ENCODE data around the gene DDRGK1.
"Not testable (repeated sequence)": the region's sequence is repeated elsewhere in the genome, so short reads cannot be mapped to it uniquely, and the experiment has no call there.

The DDRGK1 gene

GRCh38 chr20:3165473-3166337 lies 38.8 kb downstream of the DDRGK1 start:
- DNase-seq (ENCODE audit: low read depth, low spot score), result no peak

GRCh38 chr20:3164763-3165410 lies 39.6 kb downstream of the DDRGK1 start:
- DNase-seq (ENCODE audit: low read depth, low spot score), result no peak

DNA sequence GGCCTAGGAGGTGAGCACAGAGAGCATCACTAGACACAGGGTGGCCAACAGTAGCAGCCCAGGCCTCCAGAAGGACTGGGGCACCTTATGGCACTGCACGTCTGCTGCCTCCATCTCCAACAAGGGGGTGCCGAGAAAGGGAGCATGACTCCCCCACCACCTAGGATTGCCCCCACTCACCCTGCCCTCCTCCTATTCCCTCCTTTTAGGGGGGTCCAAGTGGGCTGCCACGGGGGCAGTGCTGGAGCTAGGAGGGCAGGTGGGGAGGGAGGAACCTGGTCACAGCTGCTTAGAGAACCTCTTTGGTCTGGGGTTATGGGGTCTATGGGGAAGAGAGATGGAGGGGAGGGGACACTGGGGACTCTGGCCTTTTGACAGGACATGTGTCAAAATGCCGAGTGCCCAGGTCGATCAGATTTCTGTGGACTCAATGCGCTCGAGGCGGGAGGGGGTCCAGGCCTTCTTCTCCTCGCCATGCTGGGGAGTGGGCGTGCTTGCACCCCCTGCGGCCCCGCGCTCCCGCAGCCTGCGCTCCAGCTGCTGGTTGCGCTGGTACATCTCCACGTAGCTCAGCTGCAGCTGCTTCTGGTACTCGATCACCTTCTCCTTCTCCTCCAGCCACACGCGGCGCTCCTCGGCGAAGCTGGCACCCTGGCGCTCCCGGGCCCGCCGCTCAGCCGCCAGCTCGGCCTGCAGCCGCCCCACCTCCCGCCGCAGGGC lies 40.3 kb downstream of the DDRGK1 start:
- DNase-seq (ENCODE audit: low read depth, low spot score), result no peak

GRCh38 chr20:3163099-3164042 lies 41.1 kb downstream of the DDRGK1 start:
- DNase-seq (ENCODE audit: low read depth, low spot score), result no peak

DNA sequence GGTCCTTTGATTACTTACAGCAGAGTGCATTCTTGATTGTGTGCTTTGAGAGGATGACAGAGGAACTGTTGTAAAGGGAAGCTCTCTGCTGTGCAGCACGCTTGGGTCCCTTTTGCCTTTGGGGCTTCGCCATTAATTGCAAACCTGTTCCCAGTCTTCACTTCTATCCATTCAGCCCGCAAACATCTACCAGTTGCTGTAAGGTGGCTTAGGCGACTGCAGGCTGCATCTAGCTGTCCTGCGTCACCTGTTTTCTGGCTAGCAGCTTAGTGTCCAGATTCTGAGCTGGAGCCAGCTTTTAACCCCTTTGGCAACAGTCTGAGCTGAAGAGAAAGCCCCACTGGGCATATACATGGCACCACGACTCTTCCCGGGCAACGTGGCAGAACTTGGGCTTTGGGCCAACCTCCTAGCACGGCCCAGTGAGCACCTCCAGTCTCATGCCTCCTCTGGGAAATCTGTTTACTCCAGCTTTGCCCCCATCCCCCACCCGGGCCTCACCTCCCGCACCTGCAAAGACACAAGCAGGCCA lies 42.3 kb downstream of the DDRGK1 start:
- no peak for DNase-seq (ENCODE audit: low read depth, low spot score)

DNA sequence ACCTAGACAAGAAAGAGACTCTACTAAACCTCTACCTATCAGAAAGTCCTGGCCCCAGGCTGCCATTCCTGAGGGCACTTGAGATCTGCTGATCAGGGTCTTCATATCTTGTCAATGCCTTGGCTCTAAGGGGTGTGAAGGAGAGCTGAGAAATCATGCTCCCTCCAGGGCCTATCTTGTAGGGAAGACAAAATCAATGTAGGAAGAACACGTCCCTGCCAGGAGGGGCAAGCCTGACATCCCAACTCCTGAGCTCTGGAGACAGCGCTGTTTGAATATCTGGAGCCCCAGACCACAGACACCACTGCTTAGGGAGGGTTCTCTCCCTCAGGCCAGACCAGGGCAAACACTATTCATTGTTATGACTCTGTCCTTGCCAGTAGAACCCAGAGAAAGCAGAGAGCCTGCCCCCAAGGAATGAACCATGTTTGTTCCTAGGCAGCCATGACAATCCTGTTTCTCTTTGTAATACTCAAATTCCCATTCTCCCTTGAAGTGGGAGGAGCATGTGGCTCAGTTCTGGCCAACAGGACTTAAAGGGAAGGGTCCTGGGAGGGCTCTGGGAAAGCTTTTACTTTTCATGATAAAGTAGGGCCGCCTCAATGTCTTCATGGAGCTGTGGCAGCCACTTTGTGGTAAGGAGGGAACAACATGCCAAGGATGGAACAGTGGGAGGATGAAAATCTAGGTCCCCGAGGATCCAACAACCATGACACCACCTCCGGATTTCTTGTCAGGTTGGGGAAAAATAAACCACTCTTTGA lies 43.0 kb downstream of the DDRGK1 start:
- DNase-seq (ENCODE audit: low read depth, low spot score), result no peak

DNA sequence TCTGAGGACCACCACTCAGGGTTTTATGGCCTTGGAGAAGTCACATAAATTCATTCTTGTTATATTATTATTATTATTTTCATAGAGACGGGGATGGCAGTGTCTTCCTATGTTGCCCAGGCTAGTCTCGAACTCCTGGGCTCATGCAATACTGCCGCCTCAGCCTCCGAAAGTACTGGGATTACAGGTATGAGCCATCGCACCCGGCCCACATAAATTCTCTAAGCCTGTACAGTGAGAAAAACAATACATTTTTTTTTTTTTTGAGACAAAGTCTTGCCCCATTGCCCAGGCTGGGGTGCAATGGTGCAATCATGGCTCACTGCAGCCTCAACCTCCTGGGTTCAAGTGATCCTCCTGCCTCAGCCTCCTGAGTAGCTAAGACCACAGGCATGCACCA lies 44.1 kb downstream of the DDRGK1 start:
- no peak for DNase-seq (ENCODE audit: low read depth, low spot score)

- no peak for DNase-seq (ENCODE audit: low read depth, low spot score)
These were observed 45.5 kb downstream of the DDRGK1 start for GRCh38 chr20:3158968-3159431.

- DNase-seq (ENCODE audit: low read depth, low spot score), result no peak
These were observed 46.7 kb downstream of the DDRGK1 start for GRCh38 chr20:3157817-3158216.

DNA sequence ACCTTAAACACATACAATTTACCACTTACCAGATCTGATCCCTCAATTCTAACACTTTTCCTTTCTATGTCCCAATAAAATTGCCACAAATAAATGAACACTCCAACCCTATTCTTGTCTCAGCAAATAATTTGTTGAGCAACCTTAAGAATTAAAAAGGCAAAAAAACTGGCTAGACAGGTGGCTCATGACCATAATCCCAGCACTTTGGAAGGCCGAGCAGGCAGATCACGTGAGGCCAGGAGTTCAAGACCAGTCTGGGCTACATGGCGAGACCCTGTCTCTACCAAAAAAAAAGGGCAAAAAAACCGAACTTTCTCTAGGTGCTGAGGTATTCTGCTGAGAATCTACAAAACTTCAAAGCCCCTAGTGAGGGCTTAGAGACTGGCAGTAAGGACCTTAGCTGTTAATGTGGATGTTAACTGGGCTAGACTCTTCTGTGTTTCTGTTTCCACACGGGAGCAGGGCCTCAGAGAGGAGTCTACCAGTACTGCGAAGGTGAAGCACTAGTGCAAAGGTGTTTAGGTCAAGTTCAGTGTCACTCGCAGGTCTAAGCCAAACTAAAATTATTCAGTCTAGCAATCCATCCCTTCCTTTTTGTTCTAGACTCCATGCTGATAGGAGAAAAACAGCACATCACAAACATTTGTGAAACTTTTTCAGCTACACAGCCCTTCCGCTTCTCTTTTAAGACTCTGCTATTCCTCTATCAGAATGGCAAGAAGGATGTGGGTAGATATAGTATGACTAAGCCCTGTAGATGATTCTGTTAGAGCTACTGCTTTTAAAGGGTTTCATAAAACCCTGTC lies 47.5 kb downstream of the DDRGK1 start:
- no peak for DNase-seq (ENCODE audit: low read depth, low spot score)

GRCh38 chr20:3152057-3152644 lies 52.3 kb downstream of the DDRGK1 start:
- not testable (repeated sequence) for DNase-seq (ENCODE audit: low read depth, low spot score)

GRCh38 chr20:3150908-3151307 lies 53.6 kb downstream of the DDRGK1 start:
- no peak for DNase-seq (ENCODE audit: low read depth, low spot score)

DNA sequence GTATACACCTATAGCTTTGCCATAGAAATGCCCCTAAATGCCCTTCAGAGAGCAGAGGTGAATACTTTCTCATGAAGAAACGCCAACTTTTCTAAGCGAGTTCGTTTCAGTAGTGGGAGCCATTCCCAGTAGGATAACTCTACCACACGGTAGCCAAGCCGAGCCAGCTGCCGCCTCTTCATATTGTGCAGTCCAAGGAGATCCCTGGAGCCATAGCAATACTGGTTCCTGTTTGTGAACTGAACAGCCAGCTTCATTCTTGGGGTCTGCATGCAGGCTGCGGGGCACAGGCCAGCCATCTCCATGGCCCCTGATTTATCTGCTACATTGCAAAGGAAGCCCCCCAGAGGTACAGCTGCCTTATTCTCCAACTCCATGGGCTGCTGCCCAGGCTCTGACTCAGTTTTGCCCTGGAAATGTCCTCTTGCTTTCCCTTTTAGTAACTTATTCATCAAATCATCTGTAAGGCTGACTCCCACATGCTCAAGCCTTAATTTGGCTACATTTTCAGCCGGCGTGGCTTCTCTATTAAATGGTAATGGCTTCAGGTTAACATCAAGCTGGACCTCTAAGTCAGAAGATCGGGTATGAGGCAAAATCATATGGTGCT lies 57.6 kb downstream of the DDRGK1 start:
- no peak for DNase-seq (ENCODE audit: low read depth, low spot score)

GRCh38 chr20:3141757-3142156 lies 62.7 kb downstream of the DDRGK1 start:
- DNase-seq (ENCODE audit: low read depth, low spot score), result no peak

Data from smooth muscle cell of the brain vasculature (primary cell).